ENCODE data around the gene PAPPA. TPM values are rescaled to one million over a fixed set of nuclear protein-coding genes. Genes with fewer than 3 reads are reported as not detected.

PAPPA gene
- total and polyA plus RNA-seq, 2 of the 8 experiments (the other 6 are each of a cell fraction or from before 2014, with no cell fraction given): 0.18 to 0.63 TPM

DNA sequence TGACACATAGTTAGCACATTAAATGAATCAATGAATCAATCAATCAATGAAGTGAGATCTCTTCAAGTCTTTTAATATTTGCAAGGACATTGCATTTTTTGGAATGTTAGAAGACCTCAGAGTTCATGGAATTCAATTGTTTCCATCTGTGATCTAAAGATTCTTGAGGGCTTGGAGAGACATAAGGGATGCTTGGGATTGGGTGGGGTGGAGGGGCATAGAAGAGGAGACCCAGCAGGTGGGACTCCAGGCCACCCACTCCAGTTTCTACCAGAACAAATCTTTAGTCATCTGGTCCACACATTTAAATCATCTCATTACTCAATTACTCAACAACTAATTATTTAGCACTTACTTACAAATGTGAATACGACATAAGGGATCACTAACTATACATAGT is 282.5 kb downstream of the PAPPA start:
- 100% methylated on average over 1 of the region's 1 CpG; no CpG with 5 or more reads in 1 of the 2 experiments for WGBS, 2 experiments (ENCODE audit: extremely low coverage in 1 of 2, insufficient coverage in 1 of 2, insufficient read length in 1 of 2, insufficient replicate concordance in 2 of 2, low coverage in 1 of 2, low lambda C conversion rate in 2 of 2, missing lambda C conversion rate in 1 of 2)
- H3K14ac ChIP-seq (ENCODE audit: insufficient read length): no peak overlapping the region
- no peak overlapping the region for H3K4me3 ChIP-seq (ENCODE audit: extremely low read depth in 1 of 4, insufficient read depth in 2 of 4, low read depth in 3 of 4, low read length in 4 of 4)
- no peak overlapping the region for H4K8ac ChIP-seq (ENCODE audit: extremely low read depth, insufficient read depth, low read length)
- H3K79me2 ChIP-seq (ENCODE audit: control insufficient read depth in 1 of 2, insufficient read depth in 2 of 2, low read length in 2 of 2): no peaks in the 10 kb centered on the region
- H4K91ac ChIP-seq (replicated peaks; ENCODE audit: insufficient read length, low read length): no peak overlapping the region
- H2AK5ac ChIP-seq (ENCODE audit: low read depth, low read length): no peak overlapping the region
- H3K9me3 ChIP-seq (ENCODE audit: insufficient read depth in 2 of 2, low read depth in 1 of 2, low read length in 1 of 2): no peaks in the 10 kb centered on the region
- no peak overlapping the region for H4K5ac ChIP-seq (ENCODE audit: insufficient read length, low read depth, low read length)
- H3K23ac ChIP-seq (ENCODE audit: insufficient read length): no peak overlapping the region
- H2BK5ac ChIP-seq (ENCODE audit: low read depth, low read length): no peak overlapping the region
- H3K18ac ChIP-seq (ENCODE audit: extremely low read depth, low read length): no peak overlapping the region
- FAIRE-seq: no peak
- H3K4me2 ChIP-seq (ENCODE audit: insufficient read depth in 1 of 2, low read depth in 2 of 2, low read length in 2 of 2): no peak overlapping the region
- no peaks in the 10 kb centered on the region for H3K79me1 ChIP-seq (ENCODE audit: low read depth, low read length)
- no peak overlapping the region for H2BK20ac ChIP-seq (ENCODE audit: low read length)
- H2BK12ac ChIP-seq (ENCODE audit: low read depth, low read length): no peak overlapping the region
- H3K9ac ChIP-seq (replicated peaks in 1 of 4; ENCODE audit: extremely low read depth in 1 of 4, low read depth in 3 of 4, low read length in 3 of 4): no peak overlapping the region
- POLR2A ChIA-PET (ENCODE audit: partially characterized antibody): no interaction called here
- H3K27ac ChIP-seq (ENCODE audit: low read depth, low read length): no peak overlapping the region
- H3K4me1 ChIP-seq (replicated peaks in 1 of 4; ENCODE audit: control insufficient read depth in 3 of 4, insufficient read depth in 4 of 4, low read length in 3 of 4): no peaks in the 10 kb centered on the region
- no peak for DNase-seq (ENCODE audit: low read depth in 1 of 2, low spot score in 2 of 2)
- CTCF ChIA-PET (ENCODE audit: partially characterized antibody): no interaction called here
- H3K56ac ChIP-seq (replicated peaks; ENCODE audit: insufficient read length, low read depth, low read length): no peak overlapping the region
- H3K36me3 ChIP-seq (ENCODE audit: control insufficient read depth in 2 of 4, insufficient read depth in 4 of 4, low read length in 3 of 4): no peaks in the 10 kb centered on the region; a peak in 1 of 8 replicates
- no peaks in the 10 kb centered on the region; the same call in 1 of the 2 replicates for H3K23me2 ChIP-seq (ENCODE audit: low read depth, low read length)
- no peak overlapping the region for H3K4ac ChIP-seq (replicated peaks; ENCODE audit: insufficient read length, low read depth, low read length)
- H2BK120ac ChIP-seq (replicated peaks; ENCODE audit: low read depth, low read length): no peak overlapping the region
- no peaks in the 10 kb centered on the region for H4K20me1 ChIP-seq (replicated peaks in 1 of 2; ENCODE audit: control insufficient read depth in 1 of 2, insufficient read depth in 2 of 2, low read length in 2 of 2)
- H2BK15ac ChIP-seq (ENCODE audit: low read length): no peak overlapping the region
- no peak overlapping the region for H2AFZ ChIP-seq (ENCODE audit: low read length)
- H3K27me3 ChIP-seq (replicated peaks in 1 of 4; ENCODE audit: control insufficient read depth in 3 of 4, extremely low read depth in 1 of 4, insufficient read depth in 3 of 4, low read length in 3 of 4): no peaks in the 10 kb centered on the region
- TF ChIP-seq NANOG (IDR thresholded peaks at IDR 0.05; ENCODE audit: insufficient read depth, low read depth, low read length, poor library complexity, severe bottlenecking) (no peak), RNF2 (IDR thresholded peaks at IDR 0.05; ENCODE audit: borderline replicate concordance, low read depth, low read length, missing control alignments, poor library complexity, severe bottlenecking) (no peak), POLR2A (IDR thresholded peaks at IDR 0.05; ENCODE audit: control extremely low read depth in 1 of 2, low read depth in 2 of 2, low read length in 2 of 2) (no peak)
- TF ChIP-seq, protein P1, sequence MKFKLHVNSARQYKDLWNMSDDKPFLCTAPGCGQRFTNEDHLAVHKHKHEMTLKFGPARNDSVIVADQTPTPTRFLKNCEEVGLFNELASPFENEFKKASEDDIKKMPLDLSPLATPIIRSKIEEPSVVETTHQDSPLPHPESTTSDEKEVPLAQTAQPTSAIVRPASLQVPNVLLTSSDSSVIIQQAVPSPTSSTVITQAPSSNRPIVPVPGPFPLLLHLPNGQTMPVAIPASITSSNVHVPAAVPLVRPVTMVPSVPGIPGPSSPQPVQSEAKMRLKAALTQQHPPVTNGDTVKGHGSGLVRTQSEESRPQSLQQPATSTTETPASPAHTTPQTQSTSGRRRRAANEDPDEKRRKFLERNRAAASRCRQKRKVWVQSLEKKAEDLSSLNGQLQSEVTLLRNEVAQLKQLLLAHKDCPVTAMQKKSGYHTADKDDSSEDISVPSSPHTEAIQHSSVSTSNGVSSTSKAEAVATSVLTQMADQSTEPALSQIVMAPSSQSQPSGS (IDR thresholded peaks at IDR 0.05; ENCODE audit: low read length): no peak

Measured in H1 (cell line).